Esophagus muscularis mucosa (tissue), 3 donors: ENCODE measurements around the gene BAX.

Experiments
- POLR2AphosphoS5 ChIP-seq, 2 donors: sonication (generic); formaldehyde crosslinking; IDR thresholded peaks; one replicate each; pipeline ENCODE4 v1.6.1; 2017; ENCODE audit warnings: antibody characterized with exemption in 2 of 2
- TF ChIP-seq, protein P1 (sequence below), 3 experiments: fragments of 200-600 bp in 2 of 3; fragments of 450-650 bp in 1 of 3; sonication (generic) in 2 of 3; IDR thresholded peaks; one replicate each; pipeline ENCODE4 v1.5.1; 2017 to 2019; ENCODE audit warnings: antibody characterized with exemption in 3 of 3, mild to moderate bottlenecking in 2 of 3, moderate library complexity in 1 of 3

DNA sequence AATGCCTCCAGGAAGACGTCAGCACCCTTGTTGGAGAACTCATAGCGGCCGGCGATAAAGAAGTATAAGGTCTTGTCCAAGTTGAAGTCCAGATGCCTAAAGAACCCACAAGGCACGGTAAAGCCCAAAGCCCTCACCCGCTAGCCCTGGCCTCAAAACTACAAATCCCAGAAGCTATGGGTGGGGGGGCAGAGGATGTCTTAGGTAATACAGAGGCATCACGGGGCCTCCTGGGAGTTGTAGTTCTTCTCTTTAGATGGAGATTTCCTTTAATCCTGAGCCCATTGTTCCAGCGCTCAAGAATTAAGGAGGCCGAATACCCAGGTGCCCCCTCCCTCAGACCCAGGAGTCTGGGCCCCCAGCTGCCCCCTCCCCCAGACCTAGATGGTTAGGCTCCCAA, 27.6 kb downstream of the BAX start:
- TF ChIP-seq, protein P1, sequence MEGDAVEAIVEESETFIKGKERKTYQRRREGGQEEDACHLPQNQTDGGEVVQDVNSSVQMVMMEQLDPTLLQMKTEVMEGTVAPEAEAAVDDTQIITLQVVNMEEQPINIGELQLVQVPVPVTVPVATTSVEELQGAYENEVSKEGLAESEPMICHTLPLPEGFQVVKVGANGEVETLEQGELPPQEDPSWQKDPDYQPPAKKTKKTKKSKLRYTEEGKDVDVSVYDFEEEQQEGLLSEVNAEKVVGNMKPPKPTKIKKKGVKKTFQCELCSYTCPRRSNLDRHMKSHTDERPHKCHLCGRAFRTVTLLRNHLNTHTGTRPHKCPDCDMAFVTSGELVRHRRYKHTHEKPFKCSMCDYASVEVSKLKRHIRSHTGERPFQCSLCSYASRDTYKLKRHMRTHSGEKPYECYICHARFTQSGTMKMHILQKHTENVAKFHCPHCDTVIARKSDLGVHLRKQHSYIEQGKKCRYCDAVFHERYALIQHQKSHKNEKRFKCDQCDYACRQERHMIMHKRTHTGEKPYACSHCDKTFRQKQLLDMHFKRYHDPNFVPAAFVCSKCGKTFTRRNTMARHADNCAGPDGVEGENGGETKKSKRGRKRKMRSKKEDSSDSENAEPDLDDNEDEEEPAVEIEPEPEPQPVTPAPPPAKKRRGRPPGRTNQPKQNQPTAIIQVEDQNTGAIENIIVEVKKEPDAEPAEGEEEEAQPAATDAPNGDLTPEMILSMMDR (IDR thresholded peaks at IDR 0.05) = no peak
- TF ChIP-seq POLR2AphosphoS5 (IDR thresholded peaks at IDR 0.05) = no peak
